HG02759 (cell line): ENCODE results near the gene LIPG.
A peak's percentile ranks its signal among the peaks of the same experiment; 100 is the strongest.

ENCODE experiments used
- ATAC-seq: cut with Tn5 transposase; IDR thresholded peaks from one replicate; pipeline ENCODE4 v1.9.1; 2021; ENCODE audit warnings: mild to moderate bottlenecking, moderate library complexity; ENCODE audit not compliant: unreplicated experiment

LIPG gene

DNA sequence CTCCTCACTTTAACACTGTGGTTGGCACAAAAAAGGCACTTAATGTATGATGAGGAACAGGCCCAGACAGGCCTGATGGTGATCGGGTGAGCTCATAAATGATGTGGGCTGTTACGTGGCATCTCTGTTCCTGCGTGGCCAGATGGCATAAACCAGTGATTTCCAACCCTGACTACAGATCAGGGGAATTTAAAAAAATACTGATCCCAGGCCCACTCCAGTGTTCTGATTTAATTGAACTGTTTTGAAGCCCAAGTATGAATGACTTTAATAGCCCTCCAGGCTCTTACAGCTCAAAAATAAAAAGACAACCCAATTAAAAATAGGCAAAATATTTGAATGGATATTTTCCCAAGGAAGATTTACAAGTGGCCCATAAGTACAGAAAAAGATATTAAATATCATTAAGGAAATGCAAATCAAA is 48.2 kb downstream of the LIPG start:
- no peak for ATAC-seq

DNA sequence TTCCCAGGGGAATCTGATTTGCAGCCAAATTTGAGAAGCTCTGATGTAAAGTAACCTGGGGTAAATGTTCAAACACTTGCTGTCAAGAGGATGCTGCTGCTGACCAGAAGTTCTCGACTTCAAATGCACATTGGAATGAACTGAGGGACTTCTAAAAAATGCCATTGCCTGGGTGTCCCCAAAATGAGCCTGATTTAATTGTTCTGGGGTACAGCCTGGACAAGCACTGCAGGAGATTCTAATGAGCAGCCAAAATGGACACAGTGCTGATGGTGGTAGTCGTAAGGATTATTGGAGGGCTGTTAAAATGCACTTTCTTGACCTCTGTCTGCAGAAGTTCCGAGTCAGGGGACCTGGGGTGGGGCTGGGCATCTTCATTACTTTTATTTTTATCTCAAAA is 49.5 kb downstream of the LIPG start:
- no peak for ATAC-seq

GRCh38 chr18:49612515-49613033 is 50.7 kb downstream of the LIPG start:
- peak; percentile 91 for ATAC-seq

GRCh38 chr18:49613141-49613640 is 51.3 kb downstream of the LIPG start:
- ATAC-seq, result no peak

- ATAC-seq, result no peak
Measured at GRCh38 chr18:49613641-49614151, 51.8 kb downstream of the LIPG start.

DNA sequence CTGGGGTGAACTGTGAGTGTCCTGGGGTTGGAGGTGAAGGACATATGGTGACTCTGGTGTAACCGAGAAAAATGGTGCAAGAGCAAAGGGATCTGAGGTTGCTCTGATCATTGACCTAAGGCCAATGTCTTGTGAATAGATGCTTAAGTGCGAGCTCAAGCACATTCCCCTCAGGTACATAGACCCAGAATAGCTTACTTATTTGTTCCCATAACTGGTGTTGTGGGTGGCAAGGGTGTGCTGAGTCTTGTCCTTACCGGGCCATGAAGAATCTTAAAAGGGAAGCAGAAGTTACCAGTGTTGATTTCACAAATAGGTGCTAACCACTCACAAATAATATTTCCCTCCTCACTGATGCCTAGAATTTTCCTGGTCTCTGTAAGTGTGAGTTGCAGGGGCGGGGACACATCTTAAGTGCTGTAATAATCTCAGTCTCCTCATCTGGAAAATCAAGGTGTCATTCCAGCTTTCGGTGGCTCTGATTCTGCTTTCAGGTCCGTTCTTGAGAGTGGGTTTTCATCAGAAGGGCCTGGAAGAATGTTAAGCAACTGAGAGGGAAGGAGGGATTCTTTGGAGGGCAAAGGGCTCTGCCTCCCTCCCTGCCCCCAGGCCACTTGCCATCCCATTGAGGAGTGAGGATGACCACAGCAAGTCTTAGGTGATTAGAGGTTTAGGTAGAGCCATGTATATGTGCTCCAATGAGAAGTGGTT is 54.9 kb downstream of the LIPG start:
- no peak for ATAC-seq

- no peak for ATAC-seq
Measured at GRCh38 chr18:49617329-49617695, 55.5 kb downstream of the LIPG start.

DNA sequence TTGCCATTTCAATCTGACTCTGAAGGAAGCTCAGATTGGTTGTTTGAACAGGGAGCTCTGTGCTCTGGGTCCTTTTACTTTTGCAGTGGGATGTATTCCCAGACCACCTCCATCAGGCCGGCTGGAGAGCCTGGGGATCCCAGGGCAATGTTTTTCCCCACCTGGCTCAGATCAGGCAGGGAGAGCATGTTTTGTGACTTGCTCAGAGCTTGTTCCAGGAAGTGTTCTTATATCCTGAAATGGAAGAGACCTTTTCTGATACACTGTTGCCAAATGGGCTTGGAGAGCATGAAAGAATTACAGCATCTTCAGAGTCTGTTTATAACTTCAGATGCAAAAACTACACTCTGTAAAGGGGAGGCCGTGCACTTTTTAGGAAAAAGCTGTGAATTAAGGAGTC is 56.0 kb downstream of the LIPG start:
- no peak for ATAC-seq

- ATAC-seq, result no peak
Measured at GRCh38 chr18:49618742-49619681, 57.2 kb downstream of the LIPG start.

DNA sequence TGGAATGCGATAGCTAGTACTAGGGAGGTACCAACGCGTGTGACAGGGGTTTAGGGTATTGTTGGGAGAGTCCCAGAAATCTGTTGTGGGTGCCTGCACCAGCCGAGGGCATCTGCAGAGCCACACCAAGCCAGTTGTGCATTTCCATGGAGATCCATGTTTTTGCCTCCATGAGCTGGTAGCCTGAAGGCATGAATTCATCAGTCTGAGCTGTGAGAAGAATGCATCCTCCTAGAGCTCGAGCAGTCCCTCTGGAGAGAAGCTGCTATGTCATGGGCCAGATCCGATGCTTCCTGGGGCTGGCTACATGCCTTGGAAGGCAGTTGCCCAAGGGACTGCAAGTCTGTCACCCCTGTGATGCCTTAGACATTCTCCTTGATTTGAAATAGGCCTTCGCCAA is 57.9 kb downstream of the LIPG start:
- no peak for ATAC-seq

DNA sequence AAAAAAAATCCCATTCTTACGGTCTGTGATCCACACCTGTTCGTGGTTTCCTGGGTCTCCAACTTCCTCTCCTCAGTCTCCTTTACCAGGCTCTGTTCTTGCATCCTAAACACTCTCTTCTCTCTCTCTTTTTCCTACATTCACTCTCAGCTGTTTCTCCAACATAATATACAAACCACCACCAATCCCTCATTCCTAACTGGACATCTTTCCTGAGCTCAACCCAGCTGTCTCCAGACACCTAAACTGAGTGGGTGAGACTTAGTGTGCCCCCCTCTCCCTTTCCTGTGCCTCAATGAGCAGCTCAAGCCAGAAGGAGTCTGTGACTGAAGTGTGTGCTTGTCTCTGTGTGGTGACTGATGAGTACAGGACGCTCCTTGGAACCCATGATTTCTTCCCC is 59.4 kb downstream of the LIPG start:
- ATAC-seq, result no peak

GRCh38 chr18:49621717-49622351 is 60.0 kb downstream of the LIPG start:
- no peak for ATAC-seq

DNA sequence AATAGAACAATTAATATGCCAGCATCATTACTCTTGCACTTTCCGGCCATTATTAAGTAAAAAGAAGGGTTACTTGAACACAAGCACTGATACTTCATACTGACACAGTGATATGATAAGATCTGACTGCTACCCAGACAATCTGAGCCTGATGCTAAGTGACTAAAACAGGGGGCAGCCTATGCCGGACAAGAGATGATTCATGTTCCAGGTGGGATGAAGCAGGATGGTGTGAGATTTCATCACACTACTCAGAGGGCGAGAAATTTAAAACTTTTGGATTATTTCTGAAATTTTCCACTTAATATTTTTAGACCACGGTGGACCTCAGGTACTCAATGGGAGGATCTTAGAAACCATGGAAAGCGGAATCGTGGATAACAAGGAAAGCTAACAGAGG is 61.7 kb downstream of the LIPG start:
- ATAC-seq, result no peak

DNA sequence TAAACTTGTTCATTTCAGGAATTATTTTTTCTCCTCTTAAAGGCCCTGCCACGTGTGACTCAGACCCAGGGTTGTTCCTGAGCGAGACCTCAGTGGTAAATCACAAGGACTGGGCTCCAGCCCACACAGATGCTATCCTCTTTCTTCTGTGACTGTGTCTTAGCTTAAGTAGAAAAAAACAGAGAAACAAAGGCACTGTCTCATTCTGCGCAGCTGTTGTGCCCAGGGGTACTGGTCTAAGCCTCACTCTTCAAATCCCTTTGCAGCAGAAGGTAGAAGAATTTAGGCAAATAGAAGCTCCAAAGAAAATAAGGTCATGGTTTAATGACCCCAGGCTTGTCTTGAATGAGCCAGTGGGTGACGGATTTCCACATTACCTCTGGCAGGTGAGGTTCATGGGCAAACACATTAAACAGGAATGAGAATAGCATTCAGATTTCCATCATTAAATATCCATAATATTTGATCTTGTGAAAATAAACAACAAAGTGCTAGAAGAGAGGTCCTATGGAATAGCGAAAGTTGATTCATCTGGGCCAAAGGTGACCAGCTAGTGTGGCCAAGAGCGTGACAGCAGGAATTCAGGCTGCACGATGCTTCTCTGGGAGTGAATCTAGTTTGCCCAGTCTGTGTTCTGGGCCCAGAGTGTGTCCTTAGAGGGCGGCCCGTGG is 63.3 kb downstream of the LIPG start:
- no peak for ATAC-seq

DNA sequence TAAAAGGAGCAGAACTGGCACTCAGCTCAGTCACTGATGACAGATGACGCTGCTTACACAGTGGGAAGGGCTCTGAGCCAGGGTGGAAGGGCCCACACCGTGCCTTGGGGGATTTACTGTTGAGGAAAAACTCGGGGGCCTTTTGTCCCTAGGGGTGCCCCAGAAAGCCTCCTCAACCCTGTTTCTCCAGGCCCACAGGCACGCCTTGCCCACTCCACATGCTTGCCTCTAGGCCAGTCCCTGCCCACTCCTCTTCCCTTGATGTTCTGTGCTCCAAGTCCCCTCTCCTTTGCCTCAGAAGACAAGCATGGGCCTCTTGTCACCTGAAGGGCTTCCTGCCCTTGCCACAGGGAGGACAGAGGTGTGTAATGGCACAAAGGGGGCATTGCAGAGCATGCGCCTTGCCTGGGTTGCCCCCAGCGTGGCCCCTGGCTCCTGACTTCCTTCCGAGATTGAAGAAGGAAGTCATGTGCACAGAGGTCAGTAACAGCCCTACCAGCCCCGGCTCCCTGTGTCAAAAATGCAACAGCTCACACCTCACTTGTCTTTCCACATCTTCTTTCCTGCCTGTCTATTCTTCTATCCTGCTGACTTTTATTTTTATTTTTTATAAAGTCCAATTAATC is 65.1 kb downstream of the LIPG start:
- ATAC-seq, result no peak

DNA sequence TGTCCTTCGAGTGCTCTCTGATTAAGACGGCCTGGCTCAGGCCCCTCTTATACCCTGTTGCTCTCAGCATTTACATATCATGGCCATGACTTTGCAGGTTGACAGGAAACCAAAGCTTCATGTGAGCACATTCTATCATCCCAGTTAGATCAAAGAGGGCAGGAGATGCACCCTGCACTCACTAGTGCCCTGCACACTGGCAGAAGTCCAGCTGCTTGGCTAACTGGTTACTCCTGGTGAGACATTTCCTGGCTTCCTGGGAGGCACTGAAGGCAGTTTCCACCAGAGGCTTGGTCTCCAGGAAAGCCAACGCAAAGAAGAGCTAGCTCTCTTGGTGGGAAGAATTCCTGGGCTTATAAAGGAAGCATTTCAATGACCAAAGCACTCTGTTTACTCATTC is 66.3 kb downstream of the LIPG start:
- no peak for ATAC-seq

DNA sequence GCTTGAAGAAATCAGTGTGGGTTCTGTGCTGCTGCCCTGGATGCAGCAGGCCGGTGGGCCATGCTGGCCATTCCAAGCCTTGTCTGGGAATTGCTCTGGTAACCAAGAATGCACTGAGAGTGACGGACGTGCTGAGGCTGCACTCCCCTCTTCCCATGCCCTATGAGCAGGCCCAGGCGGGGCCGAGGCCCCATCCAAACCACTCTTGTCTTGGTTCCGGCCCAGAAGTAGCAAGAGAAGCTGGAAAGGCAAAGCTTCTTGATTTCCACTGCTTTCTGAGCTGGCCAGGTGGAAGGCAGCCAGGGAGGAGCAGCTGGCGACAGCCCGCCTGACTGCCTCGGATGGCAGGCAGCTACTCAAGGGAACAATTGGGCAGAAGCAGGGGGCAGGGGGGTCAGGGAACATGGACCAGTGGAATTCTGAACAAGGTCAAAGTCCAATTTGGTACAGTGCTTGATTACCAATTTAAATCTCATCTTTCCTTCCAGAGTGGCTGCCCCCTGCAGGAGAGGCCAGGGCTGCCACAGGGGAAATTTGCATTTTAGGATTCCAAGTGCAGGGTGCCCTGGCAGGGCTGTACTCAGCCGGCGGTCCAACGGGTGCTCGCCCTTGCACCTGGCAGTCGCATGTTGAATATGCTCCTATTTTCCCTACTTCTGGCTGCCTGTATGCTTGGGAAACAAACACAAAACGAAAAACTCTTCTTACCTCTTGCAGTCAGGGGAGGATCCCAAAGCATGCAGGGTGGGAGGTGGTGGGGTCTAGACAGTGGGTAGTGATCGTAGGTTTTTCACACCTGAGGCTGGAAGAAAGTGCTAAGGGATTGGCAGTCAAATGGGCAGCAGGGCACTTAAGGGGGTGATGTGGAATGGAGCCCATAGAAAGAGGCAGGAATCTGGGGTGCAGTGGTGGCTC is 67.3 kb downstream of the LIPG start:
- no peak for ATAC-seq

DNA sequence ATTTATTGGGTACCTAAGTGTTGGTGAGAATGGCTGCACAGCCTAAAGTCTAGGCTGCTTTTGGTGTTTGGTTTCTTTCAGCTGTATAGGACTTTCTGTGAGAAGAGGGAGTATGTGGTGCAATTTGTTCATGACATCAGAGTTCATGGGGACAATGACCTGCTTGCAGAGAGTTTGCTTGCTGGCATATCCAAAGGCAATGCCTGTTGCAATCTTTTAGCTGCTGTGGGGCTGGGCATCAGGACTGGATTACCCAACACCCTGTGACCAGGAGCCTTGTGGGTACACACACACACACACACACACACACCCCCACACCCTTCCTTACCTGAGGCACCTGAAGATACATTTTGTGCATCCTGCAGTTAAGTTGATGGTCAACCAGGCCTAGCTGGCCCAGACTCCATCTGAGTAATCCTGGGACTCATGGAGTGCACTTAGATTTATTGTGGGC is 68.4 kb downstream of the LIPG start:
- no peak for ATAC-seq
